Breast epithelium (tissue), 4 donors: ENCODE data around the gene PRDM5. TPM values are rescaled to one million over a fixed set of nuclear protein-coding genes. Genes with fewer than 3 reads are reported as not detected.

Experiments
- DNase-seq, 2 donors: peaks; one replicate each; pipeline ENCODE4 v3.0.0-alpha.2; 2019; ENCODE audit warnings: low spot score in 2 of 2
- H3K27ac ChIP-seq, 2 donors: fragments of 200-600 bp; sonication (generic) in 1 of 2; one replicate each; pipeline ENCODE4 v1.5.1; 2016 to 2019; ENCODE audit warnings: mild to moderate bottlenecking in 1 of 2
- H3K27me3 ChIP-seq, 2 donors: fragments of 200-600 bp; sonication (generic) in 1 of 2; one replicate each; pipeline versions ENCODE4 v1.5.1 to v1.6.0; 2017 to 2019; ENCODE audit warnings: control low read depth in 1 of 2, mild to moderate bottlenecking in 1 of 2
- H3K36me3 ChIP-seq: fragments of 200-600 bp; one replicate; pipeline ENCODE4 v1.5.1; 2019
- H3K4me1 ChIP-seq, 2 donors: fragments of 200-600 bp; sonication (generic); one replicate each; pipeline ENCODE4 v1.5.1; 2016 to 2019; ENCODE audit warnings: control low read depth in 1 of 2
- H3K4me3 ChIP-seq, 3 donors: fragments of 200-600 bp; sonication (generic); 1 replicate in 2 of 3; 2 replicates in 1 of 3; pipeline ENCODE4 v1.5.1; 2016 to 2019; ENCODE audit warnings: mild to moderate bottlenecking in 3 of 3, moderate library complexity in 2 of 3
- H3K9me3 ChIP-seq, 2 donors: fragments of 200-600 bp; sonication (generic) in 1 of 2; one replicate each; pipeline ENCODE4 v1.5.1; 2016 to 2019; ENCODE audit warnings: control low read depth in 1 of 2
- POLR2A ChIP-seq: fragments of 450-650 bp; IDR thresholded peaks from one replicate; pipeline ENCODE4 v1.6.1; 2016; ENCODE audit warnings: antibody characterized with exemption, mild to moderate bottlenecking, moderate library complexity
- POLR2AphosphoS5 ChIP-seq, 3 donors: sonication (generic); formaldehyde crosslinking; IDR thresholded peaks; one replicate each; pipeline ENCODE4 v1.6.1; 2017; ENCODE audit warnings: antibody characterized with exemption in 3 of 3
- intact Hi-C: fragments of 100-400 bp; cut with DNase I; formaldehyde crosslinking; loops from one replicate; pipeline ENCODE4 v1.15.1; 2023; ENCODE audit warnings: low total_unique reads
- total RNA-seq, 3 donors: library from RNA; depleted of rRNA; stranded (reverse); fragments of >200 nt; gene quantifications; one replicate each; pipeline ENCODE4 v1.1.0, GENCODE V29; 2016
- TF ChIP-seq, protein P1 (sequence below), 3 donors: fragments of 450-650 bp; IDR thresholded peaks; one replicate each; pipeline ENCODE4 v1.5.1; 2016 to 2017; ENCODE audit warnings: antibody characterized with exemption in 3 of 3, mild to moderate bottlenecking in 3 of 3, moderate library complexity in 3 of 3

The PRDM5 gene
- total RNA-seq, 3 donors from 2014 or later = 14.4 to 27.5 (median 24.9) TPM

DNA sequence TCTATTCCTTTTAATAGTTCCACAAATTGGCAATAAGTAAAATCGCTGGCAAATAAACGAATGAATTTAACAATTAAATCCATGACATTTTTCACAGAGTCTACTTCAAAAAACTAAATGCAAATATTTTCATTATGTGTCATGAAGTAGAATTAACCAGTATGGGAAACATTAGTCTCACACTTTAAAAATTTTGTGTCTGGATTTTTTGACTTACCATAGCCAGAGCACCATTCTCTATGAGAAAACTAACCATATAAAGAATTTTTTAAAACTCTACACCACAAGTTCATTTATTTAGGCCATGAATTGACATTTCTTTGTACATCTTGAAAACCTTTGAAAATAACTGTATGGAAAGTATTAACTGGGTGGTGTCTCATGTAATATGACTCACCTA, 41.2 kb downstream of the PRDM5 start:
- intact Hi-C loops = no loop called here
- H3K4me3 ChIP-seq = no peak overlapping the region
- H3K9me3 ChIP-seq = peaks cover 0 to 13% of the 10 kb centered on the region in 2 donors
- no peaks in the 10 kb centered on the region for H3K4me1 ChIP-seq
- TF ChIP-seq, protein P1, sequence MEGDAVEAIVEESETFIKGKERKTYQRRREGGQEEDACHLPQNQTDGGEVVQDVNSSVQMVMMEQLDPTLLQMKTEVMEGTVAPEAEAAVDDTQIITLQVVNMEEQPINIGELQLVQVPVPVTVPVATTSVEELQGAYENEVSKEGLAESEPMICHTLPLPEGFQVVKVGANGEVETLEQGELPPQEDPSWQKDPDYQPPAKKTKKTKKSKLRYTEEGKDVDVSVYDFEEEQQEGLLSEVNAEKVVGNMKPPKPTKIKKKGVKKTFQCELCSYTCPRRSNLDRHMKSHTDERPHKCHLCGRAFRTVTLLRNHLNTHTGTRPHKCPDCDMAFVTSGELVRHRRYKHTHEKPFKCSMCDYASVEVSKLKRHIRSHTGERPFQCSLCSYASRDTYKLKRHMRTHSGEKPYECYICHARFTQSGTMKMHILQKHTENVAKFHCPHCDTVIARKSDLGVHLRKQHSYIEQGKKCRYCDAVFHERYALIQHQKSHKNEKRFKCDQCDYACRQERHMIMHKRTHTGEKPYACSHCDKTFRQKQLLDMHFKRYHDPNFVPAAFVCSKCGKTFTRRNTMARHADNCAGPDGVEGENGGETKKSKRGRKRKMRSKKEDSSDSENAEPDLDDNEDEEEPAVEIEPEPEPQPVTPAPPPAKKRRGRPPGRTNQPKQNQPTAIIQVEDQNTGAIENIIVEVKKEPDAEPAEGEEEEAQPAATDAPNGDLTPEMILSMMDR (IDR thresholded peaks at IDR 0.05) = no peak
- TF ChIP-seq POLR2A (no peak), POLR2AphosphoS5 (IDR thresholded peaks at IDR 0.05) (no peak)
- no peak overlapping the region for H3K27ac ChIP-seq
- DNase-seq = no peak
- no peaks in the 10 kb centered on the region for H3K27me3 ChIP-seq
- H3K36me3 ChIP-seq = no peaks in the 10 kb centered on the region

DNA sequence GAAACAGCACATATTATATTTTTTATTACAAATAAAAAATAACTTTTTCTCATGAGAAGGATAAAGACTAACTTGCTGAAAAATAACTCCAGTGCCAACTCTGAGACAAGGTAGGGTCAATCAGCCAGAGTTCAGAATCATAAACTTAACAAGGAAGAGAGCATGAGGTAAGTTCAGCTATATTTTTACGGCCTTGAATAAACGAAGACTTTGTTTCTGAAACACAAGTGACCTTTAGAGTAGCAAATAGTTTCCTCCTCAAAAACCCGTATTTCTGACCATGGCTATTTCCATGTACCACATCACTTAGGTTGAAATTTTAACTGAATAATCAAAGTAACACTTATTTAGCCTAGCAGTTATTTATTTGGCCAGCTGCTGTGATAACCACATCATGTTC, 45.5 kb downstream of the PRDM5 start:
- H3K36me3 ChIP-seq = no peaks in the 10 kb centered on the region
- DNase-seq = no peak
- intact Hi-C loops = no loop called here
- TF ChIP-seq, protein P1 (IDR thresholded peaks at IDR 0.05) = no peak
- TF ChIP-seq POLR2AphosphoS5 (IDR thresholded peaks at IDR 0.05) (no peak), POLR2A (no peak)
- no peak overlapping the region for H3K4me3 ChIP-seq
- no peak overlapping the region for H3K27ac ChIP-seq
- peaks cover 0 to 13% of the 10 kb centered on the region in 2 donors for H3K9me3 ChIP-seq
- H3K4me1 ChIP-seq = no peaks in the 10 kb centered on the region
- no peaks in the 10 kb centered on the region for H3K27me3 ChIP-seq

DNA sequence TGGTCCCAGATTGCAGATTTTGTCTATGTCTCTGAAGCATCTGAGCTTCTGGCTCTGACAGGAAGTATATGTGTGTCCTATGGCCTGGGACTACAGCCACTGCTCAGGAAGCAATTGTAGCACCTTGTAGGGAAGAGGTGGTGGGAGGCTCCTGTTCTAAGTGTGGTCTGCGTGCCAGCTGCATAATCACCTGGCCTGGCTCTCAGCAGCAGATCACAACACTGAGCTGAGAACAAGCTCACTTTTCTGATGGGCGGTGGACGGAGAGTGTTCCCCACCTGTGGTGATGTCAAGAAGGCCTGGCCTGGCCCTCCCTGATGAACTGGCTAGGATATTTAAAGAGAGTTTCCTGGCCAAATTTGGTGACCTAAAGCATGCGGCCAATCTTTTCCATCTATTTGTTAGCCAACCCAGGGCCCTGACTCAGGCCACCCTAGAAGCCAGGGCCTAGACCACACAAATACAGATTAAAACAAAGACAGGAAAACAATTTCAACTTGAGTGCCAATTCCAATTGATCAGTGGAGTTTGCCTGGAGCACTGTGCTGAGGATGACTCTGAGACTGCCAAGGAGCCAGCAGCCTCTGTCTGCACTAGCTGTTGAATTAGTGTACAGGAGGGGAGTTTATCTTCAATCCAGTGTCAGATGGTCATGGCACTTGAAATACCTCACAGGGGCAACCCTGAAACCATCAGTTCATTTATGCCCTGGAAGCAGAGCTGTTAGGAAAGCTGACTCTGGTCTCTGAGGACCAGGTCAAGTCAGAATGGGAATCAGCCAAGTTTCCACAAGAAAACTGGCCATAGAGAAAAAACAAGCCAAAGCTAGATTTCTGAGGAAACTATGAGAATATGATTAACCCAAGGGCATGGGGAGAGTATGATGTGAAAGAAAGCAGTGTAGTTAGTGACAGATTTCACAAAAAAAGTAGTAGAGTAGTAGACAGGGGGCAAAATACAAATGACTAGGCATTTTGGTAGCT, 47.4 kb downstream of the PRDM5 start:
- H3K9me3 ChIP-seq = peaks cover 0 to 13% of the 10 kb centered on the region in 2 donors
- TF ChIP-seq POLR2A (no peak), POLR2AphosphoS5 (IDR thresholded peaks at IDR 0.05) (no peak)
- TF ChIP-seq, protein P1 (IDR thresholded peaks at IDR 0.05) = no peak
- no peak overlapping the region for H3K27ac ChIP-seq

DNA sequence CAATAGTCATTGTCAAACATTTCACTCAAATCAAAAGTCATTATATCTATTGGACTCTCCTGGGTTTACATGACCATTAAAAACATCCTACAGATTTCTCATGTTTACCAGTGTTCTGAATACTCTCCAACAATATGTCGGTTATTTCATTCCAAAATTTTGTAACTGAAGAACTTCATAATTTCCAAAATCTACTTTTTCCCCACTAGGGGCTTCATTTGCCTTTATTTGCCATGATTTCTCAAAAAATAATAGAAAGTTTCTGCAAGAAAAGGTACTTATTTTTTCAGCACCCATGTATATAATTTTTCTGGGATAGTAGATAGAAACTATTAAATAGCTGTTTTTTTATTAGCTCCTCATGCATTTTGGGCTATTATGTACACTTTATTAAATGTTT, 49.0 kb downstream of the PRDM5 start:
- H3K27me3 ChIP-seq = no peaks in the 10 kb centered on the region
- intact Hi-C loops = no loop called here
- no peaks in the 10 kb centered on the region for H3K36me3 ChIP-seq
- H3K4me1 ChIP-seq = no peaks in the 10 kb centered on the region
- no peaks in the 10 kb centered on the region for H3K9me3 ChIP-seq
- no peak overlapping the region for H3K4me3 ChIP-seq
- DNase-seq = no peak
- no peak for TF ChIP-seq POLR2AphosphoS5 (IDR thresholded peaks at IDR 0.05)
- no peak for TF ChIP-seq POLR2A
- TF ChIP-seq, protein P1 (IDR thresholded peaks at IDR 0.05) = no peak
- no peak overlapping the region for H3K27ac ChIP-seq

More for the DNA sequence above, 47.4 kb downstream of the PRDM5 start:
- intact Hi-C loops = no loop called here
- no peaks in the 10 kb centered on the region for H3K36me3 ChIP-seq
- DNase-seq = no peak
- H3K4me3 ChIP-seq = no peak overlapping the region
- no peaks in the 10 kb centered on the region for H3K4me1 ChIP-seq
- H3K27me3 ChIP-seq = no peaks in the 10 kb centered on the region

DNA sequence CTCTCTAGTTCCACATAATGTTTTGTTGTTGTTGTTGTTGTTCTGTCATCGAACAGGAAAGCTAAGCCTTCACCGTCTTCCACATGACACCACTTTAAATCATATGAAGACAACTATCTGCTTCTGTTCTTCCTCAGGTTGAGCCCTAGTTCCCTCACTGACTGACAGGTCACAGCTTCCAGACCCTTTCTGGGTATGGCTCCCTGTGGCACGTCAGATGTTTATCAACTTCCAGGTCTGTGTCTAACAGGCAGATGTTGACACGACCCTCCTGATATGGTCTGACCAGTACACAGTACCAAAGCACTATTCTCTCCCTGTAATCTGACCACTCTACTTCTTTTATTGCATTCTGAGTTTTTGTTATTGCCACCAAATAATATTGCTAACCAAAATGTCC, 51.4 kb downstream of the PRDM5 start:
- H3K4me3 ChIP-seq = no peak overlapping the region
- no peaks in the 10 kb centered on the region for H3K36me3 ChIP-seq
- no peaks in the 10 kb centered on the region for H3K27me3 ChIP-seq
- no peak for DNase-seq
- intact Hi-C loops = no loop called here
- no peak overlapping the region for H3K27ac ChIP-seq
- H3K9me3 ChIP-seq = no peaks in the 10 kb centered on the region
- no peaks in the 10 kb centered on the region for H3K4me1 ChIP-seq
- TF ChIP-seq POLR2A = no peak
- TF ChIP-seq, protein P1 (IDR thresholded peaks at IDR 0.05) = no peak
